Mucosa of gallbladder (tissue), 1 donor: ENCODE results near the gene FERMT1. TPM values are rescaled to one million over a fixed set of nuclear protein-coding genes. Genes with fewer than 3 reads are reported as not detected.
"Not testable (repeated sequence)": the region's sequence is repeated elsewhere in the genome, so short reads cannot be mapped to it uniquely, and the experiment has no call there.

Source experiments
- DNase-seq: peaks from one replicate; pipeline ENCODE4 v3.0.0-alpha.2; 2020; ENCODE audit warnings: low spot score
- total RNA-seq: library from RNA; stranded (reverse); gene quantifications from one replicate; pipeline ENCODE4 v1.2.1, GENCODE V29; 2021
- donor health status: DM: no; HTN: no; CAD: no.

The FERMT1 gene
- total RNA-seq, 1 donor from 2014 or later, result 9.2 TPM

GRCh38 chr20:6116758-6117157, 6.1 kb downstream of the FERMT1 start:
- DNase-seq, result no peak

DNA sequence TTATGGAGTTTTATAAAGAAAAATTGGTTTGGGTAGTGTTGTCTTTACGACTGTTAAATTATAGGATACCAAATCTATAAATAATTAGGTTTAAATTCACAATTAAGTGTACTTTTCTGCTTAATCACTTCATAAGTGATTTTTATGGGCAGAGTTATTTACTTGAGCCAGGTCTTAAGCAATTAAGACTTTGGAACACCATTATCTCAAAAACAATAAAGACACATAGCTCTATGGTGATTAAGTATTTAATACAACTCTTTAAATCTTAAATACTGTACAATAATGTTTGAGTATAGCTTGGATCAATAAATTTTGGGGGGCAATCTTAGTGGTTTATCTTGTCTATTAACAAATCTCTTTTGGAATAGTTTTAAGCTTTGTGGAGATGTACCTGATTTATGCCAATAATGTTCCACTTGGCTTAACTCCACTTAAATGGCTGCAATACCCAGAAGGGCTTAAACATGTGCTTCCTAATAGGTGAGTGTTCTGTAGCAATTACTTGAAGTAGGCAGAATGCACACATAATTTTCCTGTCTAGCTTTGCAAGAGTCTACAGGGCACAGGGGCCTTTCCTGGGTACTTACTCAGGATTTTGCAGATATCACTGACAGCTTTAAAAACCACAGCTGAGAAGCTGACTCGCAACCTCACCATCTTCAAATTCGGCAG, 7.5 kb downstream of the FERMT1 start:
- no peak for DNase-seq

- no peak for DNase-seq
These were observed 8.1 kb downstream of the FERMT1 start for GRCh38 chr20:6114696-6115095.

DNA sequence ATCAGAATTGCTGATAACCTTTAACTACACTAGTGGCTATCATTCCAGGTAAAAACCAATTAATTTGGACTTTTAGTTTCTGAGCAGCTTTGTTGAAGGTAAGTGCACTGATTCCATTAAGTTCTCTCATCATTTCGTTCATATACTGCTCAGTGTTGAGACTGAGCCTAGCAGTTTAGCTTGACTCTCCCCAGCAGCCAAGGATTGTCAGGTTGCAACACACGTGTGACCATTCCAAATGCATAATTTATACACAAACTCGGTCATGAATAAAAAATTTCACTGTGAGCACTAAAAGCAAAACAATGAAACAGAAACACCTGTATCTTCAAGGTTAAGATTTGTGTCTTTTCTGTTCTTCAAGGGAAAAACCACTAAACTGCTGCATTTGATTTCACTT, 8.9 kb downstream of the FERMT1 start:
- DNase-seq, result no peak

- DNase-seq, result not testable (repeated sequence)
These were observed 9.9 kb downstream of the FERMT1 start for GRCh38 chr20:6112965-6113364.

DNA sequence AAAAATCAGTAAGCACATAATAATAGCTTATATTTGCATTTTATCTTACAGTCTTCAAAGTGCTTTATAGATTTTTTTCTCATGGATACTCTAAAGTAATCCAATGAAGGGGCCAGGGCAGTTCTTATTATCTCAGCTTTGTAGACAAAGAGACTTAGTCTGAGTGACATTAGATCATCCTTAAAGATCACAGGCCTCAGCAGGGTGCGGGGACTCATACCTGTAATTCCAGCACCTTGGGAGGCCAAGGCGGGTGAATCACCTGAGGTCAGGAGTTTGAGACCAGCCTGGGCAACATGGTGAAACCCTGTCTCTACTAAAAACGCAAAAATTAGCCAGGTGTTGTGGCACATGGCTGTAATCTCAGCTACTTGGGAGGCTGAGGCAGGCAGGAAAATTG, 14.5 kb downstream of the FERMT1 start:
- no peak for DNase-seq

- no peak for DNase-seq
These were observed 18.2 kb downstream of the FERMT1 start for GRCh38 chr20:6104493-6105188.

- DNase-seq, result no peak
These were observed 19.5 kb downstream of the FERMT1 start for GRCh38 chr20:6103301-6103700.

GRCh38 chr20:6101346-6101745, 21.5 kb downstream of the FERMT1 start:
- DNase-seq, result no peak

- no peak for DNase-seq
These were observed 22.6 kb downstream of the FERMT1 start for GRCh38 chr20:6100246-6100645.

DNA sequence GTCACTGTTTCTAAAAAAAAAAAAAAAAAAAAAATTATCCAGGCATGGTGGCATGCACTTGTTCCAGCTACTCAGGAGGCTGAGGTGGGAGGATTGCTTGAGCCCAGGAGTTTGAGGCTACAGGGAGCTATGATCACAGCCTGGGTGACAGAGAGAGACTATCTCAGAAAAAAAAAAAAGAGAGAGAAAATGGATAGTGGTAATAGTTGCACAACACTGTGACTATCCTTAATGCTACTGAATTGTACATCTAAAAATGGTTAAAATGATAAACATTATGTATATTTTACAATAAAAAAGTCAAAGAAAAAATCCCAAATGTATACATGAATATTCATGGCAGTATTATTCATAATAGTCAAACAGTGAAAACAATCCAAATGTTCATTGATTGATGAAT, 23.0 kb downstream of the FERMT1 start:
- no peak for DNase-seq

GRCh38 chr20:6095409-6095808, 27.4 kb downstream of the FERMT1 start:
- no peak for DNase-seq

GRCh38 chr20:6094565-6094964, 28.3 kb downstream of the FERMT1 start:
- no peak for DNase-seq

DNA sequence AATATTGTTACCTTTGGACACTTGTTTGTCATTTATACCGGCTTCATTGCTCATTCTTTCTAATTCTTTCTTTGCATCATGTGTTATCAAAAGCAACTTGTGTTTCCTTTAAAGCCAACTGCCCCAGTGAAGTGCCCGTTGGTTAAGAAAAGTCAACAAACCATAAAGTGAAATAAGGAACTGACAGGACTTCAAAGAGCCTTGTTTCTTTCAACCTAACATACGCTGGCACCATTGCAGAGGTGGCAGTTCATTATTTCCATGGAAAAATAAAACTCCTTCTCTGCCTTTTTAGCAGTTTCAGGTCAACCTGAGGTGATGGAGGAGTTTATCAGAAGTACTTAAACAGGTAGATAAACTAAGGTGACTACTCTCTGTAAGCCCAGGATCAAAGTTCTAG, 28.8 kb downstream of the FERMT1 start:
- no peak for DNase-seq

GRCh38 chr20:6091661-6092060, 31.2 kb downstream of the FERMT1 start:
- DNase-seq, result no peak

DNA sequence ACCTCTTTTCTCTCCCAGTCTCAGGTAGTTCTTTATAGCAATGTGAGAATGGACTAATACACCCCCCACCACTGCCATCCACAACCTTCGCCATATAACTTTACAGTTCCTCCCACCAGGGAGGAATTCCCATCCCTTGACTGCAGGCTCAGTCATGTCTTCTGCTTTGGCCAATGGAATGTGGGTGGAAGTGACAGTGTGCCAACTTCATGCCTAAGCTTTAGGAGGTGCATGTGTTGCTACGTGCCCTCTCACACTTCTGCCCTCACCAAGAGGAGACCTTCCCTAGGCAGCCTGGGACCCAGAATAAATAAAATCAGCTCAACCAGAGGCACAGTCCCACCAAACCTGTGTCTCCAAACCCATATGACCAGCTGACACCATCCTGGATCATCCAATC, 36.0 kb downstream of the FERMT1 start:
- DNase-seq, result no peak

DNA sequence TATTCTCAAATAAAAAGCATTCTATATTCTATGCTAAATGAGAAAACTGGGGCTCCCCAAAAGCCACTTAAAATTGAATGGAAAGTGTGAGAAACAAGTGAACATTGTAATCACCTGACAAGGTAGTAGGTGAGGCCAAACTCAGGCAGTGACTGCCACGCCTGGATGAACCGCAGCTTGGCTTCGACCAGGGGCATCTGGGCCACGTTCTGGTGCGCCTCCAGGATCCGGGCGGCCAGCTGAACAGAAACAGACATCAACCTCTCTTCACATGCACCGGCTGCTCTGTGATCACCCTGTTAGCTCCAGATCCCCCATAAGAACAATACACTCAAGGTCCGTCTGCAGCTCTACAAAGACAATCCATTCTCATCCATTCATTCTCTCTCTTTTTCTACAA, 38.9 kb downstream of the FERMT1 start:
- no peak for DNase-seq

GRCh38 chr20:6081236-6081635, 41.6 kb downstream of the FERMT1 start:
- no peak for DNase-seq

- no peak for DNase-seq
These were observed 43.8 kb downstream of the FERMT1 start for GRCh38 chr20:6079016-6079415.

DNA sequence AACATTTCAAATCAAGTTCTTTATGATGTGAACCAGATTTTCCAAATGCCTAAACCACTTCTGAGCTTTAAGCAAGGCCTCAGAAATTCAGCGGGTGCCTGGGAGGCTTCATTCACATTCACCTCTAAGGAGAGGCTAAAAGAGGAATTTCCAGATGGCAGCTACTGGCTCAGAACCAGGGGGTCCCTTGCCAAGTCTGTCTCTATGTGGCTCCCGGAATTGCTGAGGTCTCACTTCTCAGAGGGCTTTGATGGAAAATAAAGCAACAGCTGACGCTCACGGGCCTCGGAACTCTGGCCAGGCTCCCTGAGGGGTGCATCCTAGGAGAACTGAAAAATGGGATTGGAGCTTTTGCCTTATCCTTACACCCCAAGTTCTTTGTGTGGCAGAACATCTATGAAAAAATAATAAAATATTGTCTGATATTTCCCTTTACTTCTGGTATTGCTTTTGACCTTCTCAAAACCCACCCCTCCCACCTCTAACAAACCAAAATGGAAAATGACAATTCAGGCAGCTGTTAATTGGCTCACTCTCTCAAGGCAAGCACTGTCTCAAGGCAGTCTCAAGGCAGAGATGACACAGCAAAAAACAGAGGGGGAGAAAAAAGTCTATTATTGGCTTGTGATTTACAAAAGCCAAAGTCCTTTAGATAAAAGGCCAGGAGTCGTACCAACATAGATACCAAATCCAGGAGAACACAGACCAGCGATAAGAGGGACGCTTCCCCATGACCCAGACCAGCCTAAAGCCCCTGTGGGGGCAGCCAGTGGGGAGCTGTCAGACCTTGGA, 47.2 kb downstream of the FERMT1 start:
- DNase-seq, result no peak

DNA sequence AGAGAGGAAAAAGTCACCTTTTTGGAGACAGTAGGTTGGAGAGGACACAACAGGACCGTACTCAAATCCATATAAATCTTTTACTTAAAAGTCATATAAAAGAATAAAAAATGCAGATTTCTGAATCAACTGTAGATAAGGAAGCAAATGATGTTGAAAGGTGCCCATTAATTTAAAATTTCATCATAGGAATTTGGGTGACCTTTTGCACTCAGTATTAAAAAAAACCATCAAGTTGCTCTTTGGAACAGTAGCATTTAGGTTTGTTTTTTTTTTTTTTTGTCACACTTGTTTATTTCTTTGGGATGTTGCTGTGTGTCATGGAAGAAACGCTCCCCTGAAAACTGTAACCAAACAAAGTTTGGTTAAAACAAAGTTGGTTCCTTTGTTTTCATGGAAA, 48.0 kb downstream of the FERMT1 start:
- no peak for DNase-seq

- no peak for DNase-seq
These were observed 48.7 kb downstream of the FERMT1 start for GRCh38 chr20:6074145-6074561.
